Upper lobe of left lung (tissue), 6 donors: ENCODE data around the gene DAPK2. TPM values are rescaled to one million over a fixed set of nuclear protein-coding genes. Genes with fewer than 3 reads are reported as not detected.

Experiments
- ATAC-seq, 2 donors: fragments of 200-7000 bp; cut with Tn5 transposase; one replicate each; pipeline ENCODE4 v1.9.1; 2022; ENCODE audit warnings: mild to moderate bottlenecking in 2 of 2, moderate library complexity in 2 of 2; ENCODE audit not compliant: low FRiP score in 2 of 2
- DNase-seq, 2 donors: peaks; one replicate each; pipeline ENCODE4 v3.0.0-alpha.2; 2019 to 2020
- H3K27ac ChIP-seq, 4 donors: fragments of 200-600 bp; sonication (generic); one replicate each; pipeline ENCODE4 v1.5.1; 2016 to 2019
- H3K27me3 ChIP-seq, 4 donors: fragments of 200-600 bp; sonication (generic); one replicate each; pipeline ENCODE4 v1.5.1; 2017 to 2019
- H3K36me3 ChIP-seq, 4 donors: fragments of 200-600 bp; sonication (generic); one replicate each; pipeline ENCODE4 v1.5.1; 2016 to 2019
- H3K4me1 ChIP-seq, 4 donors: fragments of 200-600 bp; sonication (generic); one replicate each; pipeline ENCODE4 v1.5.1; 2018 to 2019
- H3K4me3 ChIP-seq, 4 donors: fragments of 200-600 bp; sonication (generic); one replicate each; pipeline ENCODE4 v1.5.1; 2017 to 2019; ENCODE audit warnings: mild to moderate bottlenecking in 2 of 4, moderate library complexity in 1 of 4
- H3K9me3 ChIP-seq, 4 donors: fragments of 200-600 bp; sonication (generic); one replicate each; pipeline ENCODE4 v1.5.1; 2018 to 2019
- CTCF ChIP-seq, 6 experiments: fragments of 450-650 bp in 4 of 6; fragments of 200-600 bp in 2 of 6; sonication (generic) in 2 of 6; IDR thresholded peaks; one replicate each; pipeline ENCODE4 v1.5.1; 2016 to 2019; ENCODE audit warnings: antibody characterized with exemption in 6 of 6
- EP300 ChIP-seq, 4 donors: sonication (generic); formaldehyde crosslinking; IDR thresholded peaks; one replicate each; pipeline ENCODE4 v1.5.1; 2017; ENCODE audit warnings: antibody characterized with exemption in 4 of 4, control low read depth in 2 of 4
- POLR2A ChIP-seq, 4 donors: fragments of 450-650 bp; IDR thresholded peaks; one replicate each; pipeline ENCODE4 v1.5.1; 2016 to 2017; ENCODE audit warnings: antibody characterized with exemption in 4 of 4, mild to moderate bottlenecking in 2 of 4
- POLR2AphosphoS5 ChIP-seq, 2 donors: sonication (generic); formaldehyde crosslinking; IDR thresholded peaks; one replicate each; pipeline ENCODE4 v1.5.1; 2017; ENCODE audit warnings: antibody characterized with exemption in 2 of 2
- WGBS, 2 donors: methylation state at CpG; one replicate each; pipeline ENCODE4 v1.1.5; 2017 to 2018; 5-methylcytosine and 5-hydroxymethylcytosine counted together
- total RNA-seq, 6 donors: library from RNA; depleted of rRNA in 4 of 6; stranded (reverse); fragments of >200 nt in 4 of 6; gene quantifications; one replicate each; pipeline versions ENCODE4 v1.1.0 to v1.2.1, GENCODE V29; 2016 to 2021
- donor health status: DM: no; HTN: no; CAD: no; lungs with moderate emphysema.
- donor health status: DM: no; HTN: yes; CAD: no; lungs with severe emphysema.

The DAPK2 gene
- total RNA-seq, 6 donors from 2014 or later: 58.3 to 270 (median 136) TPM

- ATAC-seq: peak in 1 of 2 donors; percentile 31
- H3K27me3 ChIP-seq: no peaks in the 10 kb centered on the region
These were observed 47.1 kb downstream of the DAPK2 start for GRCh38 chr15:63999177-63999576.

GRCh38 chr15:63998489-63998888 is 47.8 kb downstream of the DAPK2 start:
- 32 to 44% methylated on average over 8 of the region's 8 CpGs for WGBS, 2 donors
- ATAC-seq: peak in 1 of 2 donors; percentile 13
- peak overlapping the region in 1 of 4 donors; percentile 17 for H3K27ac ChIP-seq
- H3K36me3 ChIP-seq: no peaks in the 10 kb centered on the region
- no peaks in the 10 kb centered on the region for H3K27me3 ChIP-seq
- no peak for DNase-seq
- no peaks in the 10 kb centered on the region for H3K9me3 ChIP-seq
- TF ChIP-seq POLR2A (IDR thresholded peaks at IDR 0.05) (no peak), POLR2AphosphoS5 (IDR thresholded peaks at IDR 0.05) (no peak), CTCF (IDR thresholded peaks at IDR 0.05) (no peak), EP300 (IDR thresholded peaks at IDR 0.05) (no peak)
- no peak overlapping the region for H3K4me3 ChIP-seq
- peaks cover 21 to 29% (median 28%) of the 10 kb centered on the region in 4 donors for H3K4me1 ChIP-seq

More at GRCh38 chr15:63999177-63999576, 47.1 kb downstream of the DAPK2 start:
- Histone ChIP-seq H3K27ac (peak overlapping the region in 1 of 4 donors; percentile 17), H3K9me3 (no peaks in the 10 kb centered on the region), H3K4me1 (peaks cover 22 to 33% (median 28%) of the 10 kb centered on the region in 4 donors), H3K4me3 (no peak overlapping the region), H3K36me3 (no peaks in the 10 kb centered on the region)
- DNase-seq: no peak
- TF ChIP-seq POLR2A (IDR thresholded peaks at IDR 0.05) (no peak), EP300 (IDR thresholded peaks at IDR 0.05) (no peak), CTCF (IDR thresholded peaks at IDR 0.05) (no peak), POLR2AphosphoS5 (IDR thresholded peaks at IDR 0.05) (peak; percentile 57 to 58)
- 17 to 28% methylated on average over 1 to 3 of the region's 3 CpGs for WGBS, 2 donors

- no peaks in the 10 kb centered on the region for H3K36me3 ChIP-seq
- DNase-seq: no peak
- no peak overlapping the region for H3K4me3 ChIP-seq
- TF ChIP-seq POLR2A (IDR thresholded peaks at IDR 0.05): no peak
- TF ChIP-seq POLR2AphosphoS5 (IDR thresholded peaks at IDR 0.05): no peak
- TF ChIP-seq EP300 (IDR thresholded peaks at IDR 0.05): no peak
- WGBS, 2 donors: 94% methylated on average over 3 to 4 of the region's 4 CpGs
- ATAC-seq: no peak
- peak overlapping the region in 1 of 4 donors; percentile 17 for H3K27ac ChIP-seq
- peaks cover 18 to 29% (median 27%) of the 10 kb centered on the region in 4 donors for H3K4me1 ChIP-seq
- no peaks in the 10 kb centered on the region for H3K9me3 ChIP-seq
- no peaks in the 10 kb centered on the region for H3K27me3 ChIP-seq
These were observed 48.4 kb downstream of the DAPK2 start for GRCh38 chr15:63997715-63998442.

DNA sequence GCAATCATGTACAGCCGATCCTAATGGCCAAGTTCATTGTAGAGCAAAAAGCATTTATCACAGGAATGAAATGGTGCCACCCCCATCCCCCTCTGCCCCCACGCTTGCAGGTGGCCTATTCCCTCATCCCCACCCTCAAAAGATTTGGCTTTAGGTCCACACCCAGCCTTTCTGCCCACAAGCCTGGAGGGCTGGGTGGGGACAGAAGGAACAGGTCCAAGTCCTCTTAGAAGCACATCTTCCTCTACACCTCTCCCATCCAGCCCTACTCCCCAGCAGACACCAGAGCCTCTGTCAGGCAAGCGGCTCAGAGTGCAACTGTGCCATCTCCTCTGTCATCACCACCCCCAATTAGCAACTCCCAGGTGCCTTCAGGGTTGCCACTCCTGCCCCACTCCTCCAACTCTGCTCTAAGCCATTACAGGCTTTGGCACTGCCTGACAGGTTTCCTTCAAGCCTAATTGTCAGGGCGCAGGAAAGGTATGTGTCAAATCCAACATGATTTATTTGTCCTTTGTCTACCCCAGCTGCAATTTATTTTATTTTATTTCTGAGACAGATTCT is 49.4 kb downstream of the DAPK2 start:
- no peaks in the 10 kb centered on the region for H3K9me3 ChIP-seq
- H3K4me1 ChIP-seq: peaks cover 29 to 38% (median 34%) of the 10 kb centered on the region in 4 donors
- DNase-seq: no peak
- no peak for TF ChIP-seq POLR2A (IDR thresholded peaks at IDR 0.05)
- no peak for TF ChIP-seq EP300 (IDR thresholded peaks at IDR 0.05)
- no peak for TF ChIP-seq POLR2AphosphoS5 (IDR thresholded peaks at IDR 0.05)
- no peak for TF ChIP-seq CTCF (IDR thresholded peaks at IDR 0.05)
- 86 to 92% methylated on average over 3 to 4 of the region's 4 CpGs for WGBS, 2 donors
- H3K4me3 ChIP-seq: no peak overlapping the region
- no peaks in the 10 kb centered on the region for H3K27me3 ChIP-seq
- no peak overlapping the region for H3K27ac ChIP-seq
- no peaks in the 10 kb centered on the region for H3K36me3 ChIP-seq
- ATAC-seq: no peak

DNA sequence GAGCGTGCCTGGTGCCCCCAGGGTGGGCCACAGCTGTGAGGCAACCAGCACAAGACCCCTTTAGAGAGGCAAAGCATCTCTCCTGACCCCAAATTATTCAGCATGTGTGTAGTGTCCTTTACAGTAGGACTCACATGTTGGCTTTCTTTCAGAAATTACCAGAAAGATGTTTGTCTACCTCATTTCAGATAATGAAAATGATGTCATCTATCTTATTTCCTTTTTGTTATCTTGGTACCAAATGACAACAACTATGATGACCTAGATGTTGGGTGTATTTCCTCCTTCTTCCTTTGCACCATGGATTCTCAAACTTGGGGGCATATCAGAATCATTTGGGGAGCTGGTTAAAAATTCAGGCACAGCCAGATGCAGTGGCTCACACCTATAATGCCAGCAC is 50.5 kb downstream of the DAPK2 start:
- Histone ChIP-seq H3K4me3 (no peak overlapping the region), H3K27ac (no peak overlapping the region), H3K27me3 (no peaks in the 10 kb centered on the region), H3K9me3 (no peaks in the 10 kb centered on the region), H3K36me3 (no peaks in the 10 kb centered on the region), H3K4me1 (peaks cover 34 to 48% (median 42%) of the 10 kb centered on the region in 4 donors)
- DNase-seq (no peak), ATAC-seq (no peak)
- 100% methylated on average over 1 of the region's 1 CpG; no CpG with 5 or more reads in 1 of the 2 donors for WGBS, 2 donors
- TF ChIP-seq POLR2AphosphoS5 (IDR thresholded peaks at IDR 0.05) (no peak), CTCF (IDR thresholded peaks at IDR 0.05) (no peak), EP300 (IDR thresholded peaks at IDR 0.05) (no peak), POLR2A (IDR thresholded peaks at IDR 0.05) (no peak)
